Progenitor cell of endocrine pancreas (in vitro differentiated cells): Measurements from ENCODE around the gene CFAP54. TPM values are rescaled to one million over a fixed set of nuclear protein-coding genes. Genes with fewer than 3 reads are reported as not detected.

Experiments
- DNase-seq: peaks from one replicate; pipeline ENCODE4 v3.0.0; 2021; ENCODE audit warnings: low spot score; ENCODE audit not compliant: unreplicated experiment
- H3K27ac Mint-ChIP-seq: 2 replicates; pipeline ENCODE4 v1.8.0; 2021; ENCODE audit warnings: mild to moderate bottlenecking, moderate library complexity, mixed read lengths
- H3K27me3 Mint-ChIP-seq: 2 replicates; pipeline ENCODE4 v1.8.0; 2021; ENCODE audit warnings: mixed read lengths
- H3K36me3 Mint-ChIP-seq: 2 replicates; pipeline ENCODE4 v1.8.0; 2022; ENCODE audit warnings: mixed read lengths; ENCODE audit not compliant: insufficient read depth
- H3K4me1 Mint-ChIP-seq: 2 replicates; pipeline ENCODE4 v1.8.0; 2021; ENCODE audit warnings: low read depth, mixed read lengths
- H3K4me3 Mint-ChIP-seq: 2 replicates; pipeline ENCODE4 v1.8.0; 2021; ENCODE audit warnings: low read depth, mild to moderate bottlenecking, moderate library complexity, mixed read lengths
- H3K9me3 Mint-ChIP-seq: 2 replicates; pipeline ENCODE4 v1.8.0; 2021; ENCODE audit warnings: low read depth, mixed read lengths
- total RNA-seq: library from RNA; stranded (reverse); gene quantifications from 2 replicates; pipeline ENCODE4 v1.2.1, GENCODE V29; 2021
- TF ChIP-seq, protein P1 (sequence below): fragments of 200-600 bp; sonication (generic); IDR thresholded peaks from one replicate; pipeline ENCODE4 v1.5.0; 2021; ENCODE audit warnings: antibody characterized with exemption, mild to moderate bottlenecking; ENCODE audit not compliant: unreplicated experiment

The CFAP54 gene
- total RNA-seq, 1 donor from 2014 or later, result 5.9 TPM

DNA sequence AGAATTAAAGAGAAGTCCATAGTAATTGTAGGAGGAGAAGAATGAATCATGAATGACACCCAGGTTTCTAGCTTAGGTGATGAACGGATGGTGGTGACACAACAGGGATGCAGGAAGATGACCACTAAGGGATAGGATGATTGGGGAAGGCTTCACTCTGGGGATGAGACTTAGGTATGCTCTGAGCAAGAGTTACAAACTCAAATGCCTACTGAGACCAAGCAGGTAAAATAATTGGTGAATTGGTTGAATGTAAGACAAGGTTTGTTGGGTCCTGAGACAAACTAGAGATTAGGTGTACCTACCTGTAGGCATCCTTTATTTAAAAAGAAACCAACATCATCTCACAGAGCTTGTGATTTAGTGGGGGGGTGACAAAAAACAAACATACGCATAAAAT, 116.3 kb downstream of the CFAP54 start:
- Mint-ChIP-seq H3K27ac (no peak overlapping the region), H3K4me1 (no peaks in the 10 kb centered on the region)

DNA sequence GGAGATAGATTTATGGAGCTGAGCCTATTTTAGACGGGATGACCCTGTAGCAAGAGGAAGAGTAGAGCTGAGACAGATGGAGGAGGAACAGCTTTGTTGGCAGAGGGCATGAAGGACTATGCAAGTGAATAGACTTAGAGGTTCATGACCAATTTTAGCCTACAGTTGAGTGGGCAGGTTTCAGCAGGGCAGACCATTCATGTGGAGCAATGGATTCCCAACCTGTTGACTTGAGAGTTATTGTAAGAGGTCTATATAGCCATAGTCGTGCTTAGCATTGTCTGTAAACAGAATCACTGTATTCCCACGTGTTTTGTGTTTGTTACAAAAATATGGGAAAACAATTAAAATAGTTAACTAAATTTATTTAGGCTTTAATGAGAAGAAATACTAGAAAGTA, 116.8 kb downstream of the CFAP54 start:
- TF ChIP-seq, protein P1, sequence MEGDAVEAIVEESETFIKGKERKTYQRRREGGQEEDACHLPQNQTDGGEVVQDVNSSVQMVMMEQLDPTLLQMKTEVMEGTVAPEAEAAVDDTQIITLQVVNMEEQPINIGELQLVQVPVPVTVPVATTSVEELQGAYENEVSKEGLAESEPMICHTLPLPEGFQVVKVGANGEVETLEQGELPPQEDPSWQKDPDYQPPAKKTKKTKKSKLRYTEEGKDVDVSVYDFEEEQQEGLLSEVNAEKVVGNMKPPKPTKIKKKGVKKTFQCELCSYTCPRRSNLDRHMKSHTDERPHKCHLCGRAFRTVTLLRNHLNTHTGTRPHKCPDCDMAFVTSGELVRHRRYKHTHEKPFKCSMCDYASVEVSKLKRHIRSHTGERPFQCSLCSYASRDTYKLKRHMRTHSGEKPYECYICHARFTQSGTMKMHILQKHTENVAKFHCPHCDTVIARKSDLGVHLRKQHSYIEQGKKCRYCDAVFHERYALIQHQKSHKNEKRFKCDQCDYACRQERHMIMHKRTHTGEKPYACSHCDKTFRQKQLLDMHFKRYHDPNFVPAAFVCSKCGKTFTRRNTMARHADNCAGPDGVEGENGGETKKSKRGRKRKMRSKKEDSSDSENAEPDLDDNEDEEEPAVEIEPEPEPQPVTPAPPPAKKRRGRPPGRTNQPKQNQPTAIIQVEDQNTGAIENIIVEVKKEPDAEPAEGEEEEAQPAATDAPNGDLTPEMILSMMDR, result no peak
- Mint-ChIP-seq H3K9me3 (peaks cover 5% of the 10 kb centered on the region), H3K27me3 (no peaks in the 10 kb centered on the region), H3K4me1 (no peaks in the 10 kb centered on the region), H3K36me3 (peaks cover 2% of the 10 kb centered on the region), H3K27ac (no peak overlapping the region), H3K4me3 (no peak overlapping the region)
- DNase-seq, result no peak

More for the DNA sequence above, 116.3 kb downstream of the CFAP54 start:
- peaks cover 2% of the 10 kb centered on the region for H3K36me3 Mint-ChIP-seq
- TF ChIP-seq, protein P1, result no peak
- H3K27me3 Mint-ChIP-seq, result no peaks in the 10 kb centered on the region
- peaks cover 6% of the 10 kb centered on the region for H3K9me3 Mint-ChIP-seq
- no peak for DNase-seq
- no peak overlapping the region for H3K4me3 Mint-ChIP-seq

DNA sequence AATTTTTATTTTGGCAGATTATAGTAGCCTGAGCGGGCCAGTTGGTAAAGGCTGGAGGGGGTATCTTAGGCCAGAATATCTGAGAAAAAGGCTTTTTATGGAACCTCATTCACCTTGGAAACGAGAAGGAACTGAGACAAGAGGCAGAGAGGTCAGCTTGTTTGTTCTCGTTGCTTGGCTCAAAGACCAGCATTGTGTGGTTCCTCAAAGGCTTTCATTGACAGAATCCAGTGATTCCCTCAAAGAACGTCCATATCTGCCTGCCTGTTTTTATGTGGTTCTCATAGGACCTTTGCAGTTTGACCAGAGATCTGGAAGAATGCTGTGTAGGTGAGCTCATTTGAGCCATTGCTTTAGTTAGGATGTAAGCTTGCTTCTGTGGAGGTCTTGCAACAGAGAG, 117.3 kb downstream of the CFAP54 start:
- H3K9me3 Mint-ChIP-seq, result peaks cover 8% of the 10 kb centered on the region
- no peak overlapping the region for H3K4me3 Mint-ChIP-seq
- H3K36me3 Mint-ChIP-seq, result peaks cover 5% of the 10 kb centered on the region
- TF ChIP-seq, protein P1, result no peak
- DNase-seq, result no peak
- no peaks in the 10 kb centered on the region for H3K4me1 Mint-ChIP-seq
- no peaks in the 10 kb centered on the region for H3K27me3 Mint-ChIP-seq
- H3K27ac Mint-ChIP-seq, result no peak overlapping the region

DNA sequence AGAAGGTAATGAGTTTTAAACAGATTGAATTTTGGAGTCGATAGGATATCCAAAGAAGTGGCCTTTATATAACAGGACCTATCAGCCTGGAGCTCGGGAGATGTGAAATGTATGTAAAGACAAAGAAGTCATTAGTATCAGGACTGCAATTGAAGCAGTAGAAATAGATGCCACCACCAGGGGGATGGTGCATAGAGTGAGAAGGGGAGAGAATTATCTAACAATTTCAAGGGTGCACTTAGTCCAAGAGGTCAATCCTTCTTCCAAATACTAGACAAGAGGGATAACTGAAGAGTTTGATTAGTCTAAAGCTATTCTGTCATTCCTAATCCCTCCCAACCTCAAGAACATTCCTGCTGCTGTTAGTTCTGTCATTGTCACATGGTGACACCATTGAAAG, 127.8 kb downstream of the CFAP54 start:
- Mint-ChIP-seq H3K4me3 (no peak overlapping the region), H3K36me3 (no peaks in the 10 kb centered on the region), H3K27me3 (no peaks in the 10 kb centered on the region), H3K27ac (no peak overlapping the region), H3K9me3 (peaks cover 8% of the 10 kb centered on the region), H3K4me1 (no peaks in the 10 kb centered on the region)
- TF ChIP-seq, protein P1, result peak; percentile 35
- DNase-seq, result no peak

DNA sequence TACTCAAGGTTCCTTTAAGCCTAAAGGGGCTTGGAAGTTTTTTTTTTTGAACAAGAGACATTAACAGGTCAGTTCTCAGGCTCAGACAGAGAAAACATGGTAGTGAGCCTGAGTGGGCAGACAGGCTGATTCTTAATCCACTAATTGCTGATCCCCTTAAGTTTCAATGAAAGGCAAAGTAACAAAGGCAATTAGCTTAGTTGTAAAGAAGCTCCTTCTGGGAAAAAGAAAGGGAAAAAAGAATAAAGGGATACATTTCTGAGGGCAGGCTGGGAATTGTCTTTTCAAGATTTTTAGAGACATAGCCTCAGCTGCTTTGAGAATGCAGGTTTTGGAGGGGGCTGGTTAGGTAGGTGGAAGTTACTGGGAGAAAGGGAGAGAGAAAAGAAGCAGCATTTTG, 133.8 kb downstream of the CFAP54 start:
- Mint-ChIP-seq H3K36me3 (no peaks in the 10 kb centered on the region), H3K27me3 (no peaks in the 10 kb centered on the region), H3K9me3 (no peaks in the 10 kb centered on the region), H3K4me3 (no peak overlapping the region), H3K4me1 (no peaks in the 10 kb centered on the region), H3K27ac (no peak overlapping the region)
- no peak for DNase-seq
- TF ChIP-seq, protein P1, result no peak
